Upper lobe of left lung (tissue), 6 donors: ENCODE results near the gene SLC4A4. TPM values are rescaled to one million over a fixed set of nuclear protein-coding genes. Genes with fewer than 3 reads are reported as not detected.

Source experiments
- ATAC-seq, 2 donors: fragments of 200-7000 bp; cut with Tn5 transposase; one replicate each; pipeline ENCODE4 v1.9.1; 2022; ENCODE audit warnings: mild to moderate bottlenecking in 2 of 2, moderate library complexity in 2 of 2; ENCODE audit not compliant: low FRiP score in 2 of 2
- DNase-seq, 2 donors: peaks; one replicate each; pipeline ENCODE4 v3.0.0-alpha.2; 2019 to 2020
- H3K27ac ChIP-seq, 4 donors: fragments of 200-600 bp; sonication (generic); one replicate each; pipeline ENCODE4 v1.5.1; 2016 to 2019
- H3K27me3 ChIP-seq, 4 donors: fragments of 200-600 bp; sonication (generic); one replicate each; pipeline ENCODE4 v1.5.1; 2017 to 2019
- H3K36me3 ChIP-seq, 4 donors: fragments of 200-600 bp; sonication (generic); one replicate each; pipeline ENCODE4 v1.5.1; 2016 to 2019
- H3K4me1 ChIP-seq, 4 donors: fragments of 200-600 bp; sonication (generic); one replicate each; pipeline ENCODE4 v1.5.1; 2018 to 2019
- H3K4me3 ChIP-seq, 4 donors: fragments of 200-600 bp; sonication (generic); one replicate each; pipeline ENCODE4 v1.5.1; 2017 to 2019; ENCODE audit warnings: mild to moderate bottlenecking in 2 of 4, moderate library complexity in 1 of 4
- H3K9me3 ChIP-seq, 4 donors: fragments of 200-600 bp; sonication (generic); one replicate each; pipeline ENCODE4 v1.5.1; 2018 to 2019
- EP300 ChIP-seq, 4 donors: sonication (generic); formaldehyde crosslinking; IDR thresholded peaks; one replicate each; pipeline ENCODE4 v1.5.1; 2017; ENCODE audit warnings: antibody characterized with exemption in 4 of 4, control low read depth in 2 of 4
- POLR2A ChIP-seq, 4 donors: fragments of 450-650 bp; IDR thresholded peaks; one replicate each; pipeline ENCODE4 v1.5.1; 2016 to 2017; ENCODE audit warnings: antibody characterized with exemption in 4 of 4, mild to moderate bottlenecking in 2 of 4
- POLR2AphosphoS5 ChIP-seq, 2 donors: sonication (generic); formaldehyde crosslinking; IDR thresholded peaks; one replicate each; pipeline ENCODE4 v1.5.1; 2017; ENCODE audit warnings: antibody characterized with exemption in 2 of 2
- WGBS, 2 donors: methylation state at CpG; one replicate each; pipeline ENCODE4 v1.1.5; 2017 to 2018; 5-methylcytosine and 5-hydroxymethylcytosine counted together
- total RNA-seq, 6 donors: library from RNA; depleted of rRNA in 4 of 6; stranded (reverse); fragments of >200 nt in 4 of 6; gene quantifications; one replicate each; pipeline versions ENCODE4 v1.1.0 to v1.2.1, GENCODE V29; 2016 to 2021
- TF ChIP-seq, protein P1 (sequence below), 6 experiments: fragments of 450-650 bp in 4 of 6; fragments of 200-600 bp in 2 of 6; sonication (generic) in 2 of 6; IDR thresholded peaks; one replicate each; pipeline ENCODE4 v1.5.1; 2016 to 2019; ENCODE audit warnings: antibody characterized with exemption in 6 of 6
- donor health status: DM: no; HTN: no; CAD: no; lungs with moderate emphysema.
- donor health status: DM: no; HTN: yes; CAD: no; lungs with severe emphysema.

Gene SLC4A4
- total RNA-seq, 6 donors from 2014 or later = 9.2 to 31.4 (median 21.1) TPM

DNA sequence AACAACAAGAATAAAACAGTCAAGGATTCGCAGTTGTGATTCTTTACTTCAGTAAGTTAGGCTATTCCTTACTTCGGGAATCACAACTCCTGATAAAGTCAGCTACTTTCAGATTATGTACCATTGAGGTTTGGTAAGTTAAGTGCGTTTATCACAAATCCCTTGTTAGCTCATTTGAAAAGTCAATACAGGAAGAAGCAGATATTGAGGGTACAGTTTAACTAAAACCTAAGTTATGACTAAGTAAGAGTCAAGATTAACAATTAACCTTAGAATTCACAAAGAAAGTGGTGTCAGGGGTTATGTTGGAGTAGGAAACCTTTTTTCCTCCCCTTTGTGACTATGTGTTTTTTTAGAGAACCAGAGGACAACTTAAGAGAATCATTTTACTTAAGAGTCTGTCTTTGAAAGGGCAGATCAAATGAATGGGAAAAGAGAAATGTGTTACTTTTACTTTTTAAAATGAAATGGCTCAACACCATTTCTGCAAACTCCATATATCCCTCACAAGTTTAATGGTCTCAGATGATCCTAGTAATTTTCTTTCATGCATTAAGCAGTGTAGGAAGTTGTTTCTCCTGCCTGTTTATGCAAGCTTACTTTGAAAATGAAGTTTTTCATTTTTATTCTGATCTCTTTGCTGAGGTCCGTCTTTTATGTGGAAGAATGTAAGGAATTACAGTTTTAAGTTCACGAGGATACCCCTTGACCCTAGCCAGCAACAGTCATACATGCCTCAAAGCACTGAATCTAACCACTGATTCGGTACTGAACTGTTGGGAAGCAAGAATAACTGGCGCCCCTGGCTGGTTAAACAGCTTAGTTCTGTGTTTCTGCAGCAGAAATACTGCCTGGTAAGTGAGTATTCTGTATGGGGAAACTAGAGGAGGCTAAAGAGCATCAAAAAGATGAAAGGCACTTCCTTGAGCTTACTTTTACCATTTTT is 211.7 kb downstream of the SLC4A4 start:
- ATAC-seq (no peak), DNase-seq (peak in 1 of 2 donors; percentile 21)
- Histone ChIP-seq H3K36me3 (peaks cover 0 to 4% (median 0%) of the 10 kb centered on the region in 4 donors), H3K27me3 (no peaks in the 10 kb centered on the region), H3K9me3 (no peaks in the 10 kb centered on the region), H3K27ac (no peak overlapping the region), H3K4me3 (no peak overlapping the region), H3K4me1 (peaks cover 0 to 5% (median 0%) of the 10 kb centered on the region in 4 donors)
- WGBS, 2 donors = 48 to 50% methylated on average over 7 of the region's 7 CpGs
- no peak for TF ChIP-seq POLR2AphosphoS5 (IDR thresholded peaks at IDR 0.05)
- TF ChIP-seq, protein P1, sequence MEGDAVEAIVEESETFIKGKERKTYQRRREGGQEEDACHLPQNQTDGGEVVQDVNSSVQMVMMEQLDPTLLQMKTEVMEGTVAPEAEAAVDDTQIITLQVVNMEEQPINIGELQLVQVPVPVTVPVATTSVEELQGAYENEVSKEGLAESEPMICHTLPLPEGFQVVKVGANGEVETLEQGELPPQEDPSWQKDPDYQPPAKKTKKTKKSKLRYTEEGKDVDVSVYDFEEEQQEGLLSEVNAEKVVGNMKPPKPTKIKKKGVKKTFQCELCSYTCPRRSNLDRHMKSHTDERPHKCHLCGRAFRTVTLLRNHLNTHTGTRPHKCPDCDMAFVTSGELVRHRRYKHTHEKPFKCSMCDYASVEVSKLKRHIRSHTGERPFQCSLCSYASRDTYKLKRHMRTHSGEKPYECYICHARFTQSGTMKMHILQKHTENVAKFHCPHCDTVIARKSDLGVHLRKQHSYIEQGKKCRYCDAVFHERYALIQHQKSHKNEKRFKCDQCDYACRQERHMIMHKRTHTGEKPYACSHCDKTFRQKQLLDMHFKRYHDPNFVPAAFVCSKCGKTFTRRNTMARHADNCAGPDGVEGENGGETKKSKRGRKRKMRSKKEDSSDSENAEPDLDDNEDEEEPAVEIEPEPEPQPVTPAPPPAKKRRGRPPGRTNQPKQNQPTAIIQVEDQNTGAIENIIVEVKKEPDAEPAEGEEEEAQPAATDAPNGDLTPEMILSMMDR (IDR thresholded peaks at IDR 0.05) = no peak
- no peak for TF ChIP-seq EP300 (IDR thresholded peaks at IDR 0.05)
- no peak for TF ChIP-seq POLR2A (IDR thresholded peaks at IDR 0.05)

DNA sequence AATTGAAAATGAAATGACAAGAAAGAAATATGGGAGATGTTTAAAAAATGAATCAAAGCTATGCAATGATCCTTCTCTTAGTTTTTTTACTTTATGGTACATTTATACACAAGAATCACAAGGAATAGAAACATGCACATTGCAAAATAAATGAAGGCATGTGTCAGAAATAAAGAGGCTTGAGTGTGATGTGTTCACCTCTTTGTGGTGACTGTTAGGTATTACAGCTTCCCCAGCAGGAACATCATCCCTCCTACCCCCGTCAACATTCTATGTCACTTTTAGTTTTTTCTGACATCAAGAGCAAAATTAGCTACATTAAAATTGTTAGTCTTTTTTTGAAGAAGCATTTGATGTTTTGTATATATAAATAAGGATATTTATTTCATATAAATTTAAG is 214.8 kb downstream of the SLC4A4 start:
- 45 to 65% methylated on average over 1 of the region's 1 CpG for WGBS, 2 donors
- H3K4me1 ChIP-seq = peaks cover 0 to 5% (median 0%) of the 10 kb centered on the region in 4 donors
- no peaks in the 10 kb centered on the region for H3K27me3 ChIP-seq
- H3K4me3 ChIP-seq = no peak overlapping the region
- no peaks in the 10 kb centered on the region for H3K9me3 ChIP-seq
- ATAC-seq (no peak), DNase-seq (no peak)
- no peaks in the 10 kb centered on the region for H3K36me3 ChIP-seq
- no peak overlapping the region for H3K27ac ChIP-seq
- TF ChIP-seq POLR2AphosphoS5 (IDR thresholded peaks at IDR 0.05) (no peak), POLR2A (IDR thresholded peaks at IDR 0.05) (no peak), EP300 (IDR thresholded peaks at IDR 0.05) (no peak)
- TF ChIP-seq, protein P1 (IDR thresholded peaks at IDR 0.05) = peak; percentile 14 to 68 (median 46)

DNA sequence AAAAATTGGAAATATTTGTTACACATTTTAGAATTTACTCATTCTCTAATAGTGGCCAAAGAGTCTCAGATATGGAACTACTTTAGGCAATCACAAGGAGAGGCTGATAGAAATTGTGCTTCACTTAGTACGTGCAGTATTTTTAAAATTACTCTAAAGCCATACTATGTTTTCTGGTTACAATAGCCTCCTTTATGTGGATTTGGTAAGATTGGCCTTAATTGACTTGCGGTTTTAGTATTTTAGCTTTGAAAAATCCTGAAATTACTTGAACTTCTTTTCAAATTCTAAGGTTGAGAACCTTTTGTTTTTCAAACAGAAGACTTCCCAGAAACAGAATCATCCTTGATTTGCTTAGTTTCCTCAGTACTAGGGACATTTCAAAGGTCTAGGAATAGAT is 215.2 kb downstream of the SLC4A4 start:
- 87 to 89% methylated on average over 2 of the region's 2 CpGs for WGBS, 2 donors
- TF ChIP-seq, protein P1 (IDR thresholded peaks at IDR 0.05) = no peak
- TF ChIP-seq POLR2AphosphoS5 (IDR thresholded peaks at IDR 0.05) = no peak
- TF ChIP-seq POLR2A (IDR thresholded peaks at IDR 0.05) = no peak
- no peak for TF ChIP-seq EP300 (IDR thresholded peaks at IDR 0.05)
- ATAC-seq (no peak), DNase-seq (no peak)
- Histone ChIP-seq H3K36me3 (no peaks in the 10 kb centered on the region), H3K27ac (no peak overlapping the region), H3K4me3 (no peak overlapping the region), H3K4me1 (peaks cover 0 to 5% (median 0%) of the 10 kb centered on the region in 4 donors), H3K27me3 (no peaks in the 10 kb centered on the region), H3K9me3 (no peaks in the 10 kb centered on the region)

DNA sequence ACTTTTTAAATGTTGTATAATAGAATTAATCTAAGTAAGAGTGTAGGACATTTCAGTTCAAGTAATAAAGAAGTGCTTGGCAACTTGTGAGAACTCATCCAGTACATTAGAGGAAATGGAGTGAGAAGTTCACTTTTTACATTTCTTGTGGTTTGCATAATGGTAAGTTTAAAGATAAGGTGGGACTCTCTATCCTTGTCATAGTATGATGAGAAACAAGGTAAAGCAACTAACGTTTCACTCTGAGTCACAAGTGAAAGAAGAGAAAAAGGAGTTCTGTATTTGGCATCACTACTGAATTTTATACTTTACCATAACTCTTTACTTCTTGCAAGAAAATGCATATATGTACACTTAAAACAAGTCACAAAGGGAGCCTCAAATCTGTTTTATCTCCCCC is 219.4 kb downstream of the SLC4A4 start:
- TF ChIP-seq, protein P1 (IDR thresholded peaks at IDR 0.05) = no peak
- TF ChIP-seq EP300 (IDR thresholded peaks at IDR 0.05) (no peak), POLR2A (IDR thresholded peaks at IDR 0.05) (no peak), POLR2AphosphoS5 (IDR thresholded peaks at IDR 0.05) (no peak)
- ATAC-seq (no peak), DNase-seq (no peak)
- Histone ChIP-seq H3K9me3 (no peaks in the 10 kb centered on the region), H3K27me3 (no peaks in the 10 kb centered on the region), H3K36me3 (no peaks in the 10 kb centered on the region), H3K4me3 (no peak overlapping the region), H3K27ac (no peak overlapping the region), H3K4me1 (no peaks in the 10 kb centered on the region)
- WGBS, 2 donors = 54 to 67% methylated on average over 1 of the region's 1 CpG
